Sigmoid colon (tissue), 7 donors: ENCODE measurements around the gene IMP4. TPM values are rescaled to one million over a fixed set of nuclear protein-coding genes. Genes with fewer than 3 reads are reported as not detected.

Source experiments
- DNase-seq: peaks from one replicate; pipeline ENCODE4 v3.0.0-alpha.2; 2019
- H3K27ac ChIP-seq, 4 donors: fragments of 200-600 bp; sonication (generic); one replicate each; pipeline ENCODE4 v1.5.1; 2016 to 2019; ENCODE audit warnings: mild to moderate bottlenecking in 1 of 4
- H3K27me3 ChIP-seq, 3 donors: fragments of 200-600 bp; sonication (generic); one replicate each; pipeline ENCODE4 v1.5.1; 2019; ENCODE audit warnings: mild to moderate bottlenecking in 1 of 3
- H3K36me3 ChIP-seq, 4 donors: fragments of 200-600 bp; sonication (generic); one replicate each; pipeline ENCODE4 v1.5.1; 2016 to 2019
- H3K4me1 ChIP-seq, 4 donors: fragments of 200-600 bp; sonication (generic); one replicate each; pipeline ENCODE4 v1.5.1; 2017 to 2019
- H3K4me3 ChIP-seq, 4 donors: fragments of 200-600 bp; sonication (generic); one replicate each; pipeline ENCODE4 v1.5.1; 2017 to 2019; ENCODE audit warnings: mild to moderate bottlenecking in 2 of 4, moderate library complexity in 1 of 4
- H3K9me3 ChIP-seq, 4 donors: fragments of 200-600 bp in 3 of 4; sonication (generic) in 3 of 4; one replicate each; pipeline versions ENCODE4 v1.5.1 to v1.6.1; 2013 to 2019
- EP300 ChIP-seq, 4 donors: sonication (generic); formaldehyde crosslinking; IDR thresholded peaks; one replicate each; pipeline ENCODE4 v1.6.1; 2017; ENCODE audit warnings: antibody characterized with exemption in 4 of 4
- POLR2A ChIP-seq, 2 donors: fragments of 450-650 bp; IDR thresholded peaks; one replicate each; pipeline ENCODE4 v1.6.1; 2016; ENCODE audit warnings: antibody characterized with exemption in 2 of 2, mild to moderate bottlenecking in 2 of 2, moderate library complexity in 2 of 2
- POLR2AphosphoS5 ChIP-seq, 4 donors: sonication (generic); formaldehyde crosslinking; IDR thresholded peaks; one replicate each; pipeline ENCODE4 v1.6.1; 2017; ENCODE audit warnings: antibody characterized with exemption in 4 of 4
- WGBS, 2 donors: extraction: QIAGEN DNeasy Blood & Tissue Kit; methylation state at CpG; one replicate each; pipeline ENCODE4 v1.1.7; 2013; 5-methylcytosine and 5-hydroxymethylcytosine counted together
- intact Hi-C: fragments of 100-400 bp; cut with DNase I; formaldehyde crosslinking; loops from one replicate; pipeline ENCODE4 v1.15.1; 2023
- polyA plus RNA-seq, 3 donors: library from polyadenylated mRNA; stranded (reverse); fragments of 200-250 nt; gene quantifications; one replicate each; pipeline ENCODE4 v1.2.3, GENCODE V29; 2013
- total RNA-seq, 4 donors: library from RNA; depleted of rRNA; stranded (reverse); fragments of >200 nt; gene quantifications; one replicate each; pipeline ENCODE4 v1.1.0, GENCODE V29; 2016
- TF ChIP-seq, protein P1 (sequence below), 4 experiments: fragments of 450-650 bp in 3 of 4; fragments of 200-600 bp in 1 of 4; IDR thresholded peaks; one replicate each; pipeline ENCODE4 v1.5.1; 2016 to 2019; ENCODE audit warnings: antibody characterized with exemption in 4 of 4, mild to moderate bottlenecking in 3 of 4, moderate library complexity in 2 of 4
- donor health status: healthy with polysubstance abuse.
- donor health status: Bipolar disorder and iron deficiency.
- donor health status: healthy.

The IMP4 gene
- total and polyA plus RNA-seq, 7 donors = 48.0 to 130 (median 76.4) TPM

DNA sequence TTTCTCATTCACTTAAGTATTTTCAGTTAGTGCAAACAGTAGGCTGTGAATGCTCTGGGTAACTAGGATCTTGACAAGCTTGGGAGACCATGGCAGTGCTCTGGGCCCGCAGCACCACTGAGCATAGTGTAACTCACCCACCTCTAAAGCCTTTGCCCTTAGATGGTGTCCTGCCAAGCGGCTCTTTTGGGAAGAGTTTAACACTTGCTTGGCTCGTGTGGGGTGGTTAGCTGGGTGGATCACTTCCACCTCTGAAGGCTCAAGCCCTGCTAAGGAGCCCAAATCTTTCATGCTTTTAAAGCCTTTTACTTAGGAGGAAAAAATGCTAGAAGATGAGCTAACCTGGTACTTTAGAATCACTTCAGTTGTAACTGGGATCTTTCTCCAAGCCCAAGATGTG lies 47.1 kb downstream of the IMP4 start:
- peaks cover 0 to 20% (median 18%) of the 10 kb centered on the region in 4 donors for H3K4me1 ChIP-seq
- peak; percentile 27 for DNase-seq
- no peaks in the 10 kb centered on the region for H3K9me3 ChIP-seq
- WGBS, 2 donors = 92 to 94% methylated on average over 3 of the region's 3 CpGs
- no peaks in the 10 kb centered on the region for H3K36me3 ChIP-seq
- peak overlapping the region; percentile 4 to 89 (median 80) for H3K27ac ChIP-seq
- TF ChIP-seq, protein P1, sequence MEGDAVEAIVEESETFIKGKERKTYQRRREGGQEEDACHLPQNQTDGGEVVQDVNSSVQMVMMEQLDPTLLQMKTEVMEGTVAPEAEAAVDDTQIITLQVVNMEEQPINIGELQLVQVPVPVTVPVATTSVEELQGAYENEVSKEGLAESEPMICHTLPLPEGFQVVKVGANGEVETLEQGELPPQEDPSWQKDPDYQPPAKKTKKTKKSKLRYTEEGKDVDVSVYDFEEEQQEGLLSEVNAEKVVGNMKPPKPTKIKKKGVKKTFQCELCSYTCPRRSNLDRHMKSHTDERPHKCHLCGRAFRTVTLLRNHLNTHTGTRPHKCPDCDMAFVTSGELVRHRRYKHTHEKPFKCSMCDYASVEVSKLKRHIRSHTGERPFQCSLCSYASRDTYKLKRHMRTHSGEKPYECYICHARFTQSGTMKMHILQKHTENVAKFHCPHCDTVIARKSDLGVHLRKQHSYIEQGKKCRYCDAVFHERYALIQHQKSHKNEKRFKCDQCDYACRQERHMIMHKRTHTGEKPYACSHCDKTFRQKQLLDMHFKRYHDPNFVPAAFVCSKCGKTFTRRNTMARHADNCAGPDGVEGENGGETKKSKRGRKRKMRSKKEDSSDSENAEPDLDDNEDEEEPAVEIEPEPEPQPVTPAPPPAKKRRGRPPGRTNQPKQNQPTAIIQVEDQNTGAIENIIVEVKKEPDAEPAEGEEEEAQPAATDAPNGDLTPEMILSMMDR (IDR thresholded peaks at IDR 0.05) = no peak
- TF ChIP-seq POLR2AphosphoS5 (IDR thresholded peaks at IDR 0.05) (no peak), EP300 (IDR thresholded peaks at IDR 0.05) (no peak)
- no peak overlapping the region for H3K4me3 ChIP-seq
- intact Hi-C loops = loop anchor here (5.0 kb wide), 1 partner anchor 32 kb away; the partner anchor contains the start of gene PTPN18
- no peaks in the 10 kb centered on the region for H3K27me3 ChIP-seq

GRCh38 chr2:130390460-130391057 lies 47.9 kb downstream of the IMP4 start:
- intact Hi-C loops = loop anchor here (1.0 to 5.0 kb wide), 2 partner anchors 18 to 33 kb away; partner anchors contain the start of gene PTPN18
- TF ChIP-seq EP300 (IDR thresholded peaks at IDR 0.05) (no peak), POLR2AphosphoS5 (IDR thresholded peaks at IDR 0.05) (no peak), POLR2A (IDR thresholded peaks at IDR 0.05) (no peak)
- TF ChIP-seq, protein P1 (IDR thresholded peaks at IDR 0.05) = no peak
- H3K36me3 ChIP-seq = no peaks in the 10 kb centered on the region
- no peaks in the 10 kb centered on the region for H3K27me3 ChIP-seq
- H3K4me3 ChIP-seq = peak overlapping the region; percentile 61 to 74 (median 66)
- DNase-seq = peak; percentile 72
- H3K9me3 ChIP-seq = no peaks in the 10 kb centered on the region
- 19 to 49% methylated on average over 16 of the region's 16 CpGs for WGBS, 2 donors
- H3K4me1 ChIP-seq = peaks cover 0 to 20% (median 18%) of the 10 kb centered on the region in 4 donors
- H3K27ac ChIP-seq = peak overlapping the region; percentile 80 to 89 (median 83)

DNA sequence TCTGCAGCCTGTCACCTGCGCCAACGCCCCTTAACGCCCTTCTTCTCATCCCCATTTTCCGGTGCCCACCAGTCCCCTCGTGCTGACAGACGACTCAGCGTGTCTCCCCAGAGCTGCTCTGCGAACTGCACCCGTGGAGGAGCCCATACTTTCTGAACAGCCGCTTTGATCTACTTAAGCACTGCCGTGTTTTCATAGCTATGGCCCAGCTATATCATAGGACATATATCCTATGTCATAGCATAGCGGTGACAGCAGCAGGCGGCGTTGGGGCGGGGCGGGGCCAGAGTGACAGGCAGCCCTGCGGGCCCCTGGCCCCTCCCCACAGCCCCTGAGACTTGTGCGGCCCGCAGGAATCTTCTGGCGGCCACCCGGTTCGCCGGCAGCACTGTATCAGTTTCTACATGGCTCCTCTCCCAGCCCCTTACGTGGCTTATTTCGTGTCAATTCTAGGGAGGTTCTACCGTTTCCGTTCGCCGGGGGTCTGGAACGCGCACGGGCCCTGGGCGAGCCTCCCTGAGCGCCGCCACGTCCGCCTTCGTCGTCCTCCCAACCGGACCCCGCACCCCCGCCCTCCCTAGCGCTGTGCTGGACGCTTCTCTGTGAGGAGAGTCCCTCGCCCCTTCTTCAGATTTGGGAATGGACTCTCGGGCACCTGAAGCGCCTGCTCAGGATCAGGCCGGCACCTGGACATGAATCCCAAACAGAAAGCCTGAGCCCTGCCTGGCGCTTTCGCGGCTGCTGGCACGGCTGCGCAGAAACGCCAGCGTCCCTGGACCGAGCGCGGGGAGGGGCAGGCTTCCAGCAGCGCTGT lies 48.6 kb downstream of the IMP4 start:
- WGBS, 2 donors = 1 to 3% methylated on average over 59 of the region's 59 CpGs
- TF ChIP-seq EP300 (IDR thresholded peaks at IDR 0.05) = no peak
- TF ChIP-seq, protein P1 (IDR thresholded peaks at IDR 0.05) = no peak
- peak; percentile 8 to 27 for TF ChIP-seq POLR2A (IDR thresholded peaks at IDR 0.05)
- peak; percentile 36 to 78 (median 64) for TF ChIP-seq POLR2AphosphoS5 (IDR thresholded peaks at IDR 0.05)
- intact Hi-C loops = loop anchor here (1.0 to 5.0 kb wide), 2 partner anchors 19 to 34 kb away; partner anchors contain the start of gene PTPN18
- H3K9me3 ChIP-seq = no peaks in the 10 kb centered on the region
- peak overlapping the region; percentile 80 to 89 (median 83) for H3K27ac ChIP-seq
- H3K4me3 ChIP-seq = peak overlapping the region; percentile 61 to 74 (median 66)
- H3K36me3 ChIP-seq = no peaks in the 10 kb centered on the region
- peak; percentile 85 for DNase-seq
- H3K4me1 ChIP-seq = peaks cover 0 to 20% (median 17%) of the 10 kb centered on the region in 4 donors
- H3K27me3 ChIP-seq = peaks cover 0 to 2% (median 0%) of the 10 kb centered on the region in 3 donors

DNA sequence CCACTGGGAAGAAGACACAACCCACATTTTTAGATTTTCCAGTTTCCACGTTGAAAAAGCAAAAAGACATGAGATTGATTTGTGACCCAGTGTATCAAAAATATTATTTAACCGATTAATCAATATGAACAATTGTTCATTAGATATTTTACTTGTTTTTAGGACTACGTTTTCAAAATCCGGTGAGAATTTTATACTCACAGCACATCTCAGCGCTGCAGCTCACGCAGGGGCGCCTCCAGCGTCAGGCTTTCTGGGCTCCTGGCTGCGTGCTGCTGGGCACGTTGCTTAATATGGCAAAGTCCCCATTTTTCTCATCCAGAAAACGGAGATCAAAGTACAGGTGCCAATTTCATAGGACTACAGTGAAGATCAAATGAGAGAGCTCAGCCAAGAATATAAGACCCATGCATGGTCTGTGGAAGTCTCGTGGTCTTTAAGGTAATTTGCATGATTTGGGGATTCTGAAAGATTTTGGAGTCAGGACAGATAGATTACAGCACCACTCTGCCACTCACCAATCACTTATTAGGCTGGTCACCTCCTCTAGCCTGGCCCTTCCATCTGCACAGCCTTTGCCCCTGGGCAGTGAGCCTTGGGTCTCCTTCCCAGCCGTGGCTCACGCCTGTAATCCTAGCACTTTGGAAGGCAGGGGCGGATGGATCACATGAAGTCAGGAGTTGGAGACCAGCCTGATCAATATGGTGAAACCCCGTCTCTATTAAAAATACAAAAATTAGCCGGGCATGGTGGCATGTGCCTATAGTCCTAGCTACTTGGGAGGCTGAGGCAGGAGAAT lies 49.4 kb downstream of the IMP4 start:
- intact Hi-C loops = loop anchor here (1.0 to 5.0 kb wide), 2 partner anchors 20 to 35 kb away; partner anchors contain the start of gene PTPN18
- WGBS, 2 donors = 23 to 34% methylated on average over 17 of the region's 17 CpGs
- no peak for TF ChIP-seq EP300 (IDR thresholded peaks at IDR 0.05)
- no peak for TF ChIP-seq POLR2A (IDR thresholded peaks at IDR 0.05)
- TF ChIP-seq, protein P1 (IDR thresholded peaks at IDR 0.05) = no peak
- TF ChIP-seq POLR2AphosphoS5 (IDR thresholded peaks at IDR 0.05) = no peak

More for the DNA sequence above, 49.4 kb downstream of the IMP4 start:
- Histone ChIP-seq H3K27ac (peak overlapping the region; percentile 80 to 89 (median 83)), H3K36me3 (no peaks in the 10 kb centered on the region), H3K4me3 (peak overlapping the region; percentile 61 to 74 (median 66)), H3K9me3 (no peaks in the 10 kb centered on the region), H3K27me3 (peaks cover 0 to 3% (median 0%) of the 10 kb centered on the region in 3 donors), H3K4me1 (peaks cover 0 to 18% (median 14%) of the 10 kb centered on the region in 4 donors)
- peak; percentile 64 for DNase-seq
